K562 (cell line): ENCODE data around the gene EPHA2.

ENCODE experiments used
- CBFB ChIP-seq: sonication (generic); formaldehyde crosslinking; IDR thresholded peaks from 2 replicates; pipeline ENCODE4 v1.4.0; 2020; ENCODE audit warnings: mild to moderate bottlenecking, missing genetic modification reagents
- EP300 ChIP-seq: IDR thresholded peaks from 2 replicates; pipeline ENCODE4 v1.6.1; 2012; ENCODE audit warnings: low read length, improper control_type of control experiment
- KAT7 ChIP-seq: sonication (generic); formaldehyde crosslinking; IDR thresholded peaks from 2 replicates; pipeline ENCODE4 v1.8.0; 2022; ENCODE audit warnings: missing genetic modification reagents, mild to moderate bottlenecking, borderline replicate concordance
- NR3C1 ChIP-seq: sonication (generic); formaldehyde crosslinking; IDR thresholded peaks from 2 replicates; pipeline ENCODE4 v1.8.1; 2022; ENCODE audit warnings: missing genetic modification reagents
- POLR2AphosphoS2 ChIP-seq: IDR thresholded peaks from 2 replicates; pipeline ENCODE4 v1.6.1; 2012; ENCODE audit warnings: low read length, improper control_type of control experiment
- PTRF ChIP-seq: fragments of 450-650 bp; IDR thresholded peaks from 2 replicates; pipeline ENCODE4 v1.6.1; 2016; ENCODE audit warnings: mild to moderate bottlenecking, missing genetic modification characterization, missing compliant biosample characterization
- REST ChIP-seq, 2 experiments: fragments of 450-650 bp; formaldehyde crosslinking in 1 of 2; IDR thresholded peaks; 2 replicates each; pipeline versions ENCODE4 v1.4.0 to v1.6.1; 2014 to 2020; ENCODE audit warnings: mild to moderate bottlenecking in 2 of 2, borderline replicate concordance in 1 of 2, low read depth in 1 of 2
- SIN3A ChIP-seq, 2 experiments: fragments of 150-350 bp in 1 of 2; IDR thresholded peaks; 2 replicates each; pipeline ENCODE4 v1.6.1; 2011 to 2016; ENCODE audit warnings: borderline replicate concordance in 2 of 2, low read depth in 2 of 2, low read length in 2 of 2, mild to moderate bottlenecking in 2 of 2, moderate library complexity in 2 of 2; ENCODE audit not compliant: control insufficient read depth in 1 of 2
- TARDBP ChIP-seq: fragments of 450-650 bp; IDR thresholded peaks from 2 replicates; pipeline ENCODE4 v1.6.1; 2016
- TCF3 ChIP-seq: sonication (generic); formaldehyde crosslinking; IDR thresholded peaks from 2 replicates; pipeline ENCODE4 v1.4.0; 2020; ENCODE audit warnings: mild to moderate bottlenecking, missing genetic modification reagents
- YY1 ChIP-seq, 3 experiments: IDR thresholded peaks; 2 replicates each; pipeline ENCODE4 v1.6.1; 2011; ENCODE audit warnings: low read length in 2 of 3, mild to moderate bottlenecking in 2 of 3, moderate library complexity in 2 of 3, borderline replicate concordance in 1 of 3, control low read depth in 1 of 3, low read depth in 1 of 3; ENCODE audit not compliant: insufficient read depth in 3 of 3, insufficient replicate concordance in 2 of 3, control insufficient read depth in 1 of 3, insufficient read length in 1 of 3; ENCODE audit errors: extremely low read depth in 1 of 3
- ZNF239 ChIP-seq: fragments of 250-450 bp; sonication (Bioruptor Pico); IDR thresholded peaks from 2 replicates; pipeline ENCODE4 v1.4.0; 2020; ENCODE audit warnings: mild to moderate bottlenecking
- TF ChIP-seq, protein P1 (sequence below): sonication (generic); formaldehyde crosslinking; IDR thresholded peaks from 2 replicates; pipeline ENCODE4 v1.8.1; 2023; ENCODE audit warnings: mild to moderate bottlenecking, missing genetic modification reagents
- TF ChIP-seq, protein P2 (sequence below), 3 experiments: IDR thresholded peaks in 2 of 3; conservative IDR thresholded peaks in 1 of 3; 2 replicates each; pipeline ENCODE4 v1.5.1; 2011 to 2012; ENCODE audit warnings: low read length in 3 of 3, mild to moderate bottlenecking in 3 of 3, control low read depth in 2 of 3, improper control_type of control experiment in 1 of 3, inconsistent platforms in 1 of 3, low read depth in 1 of 3, mixed read lengths in 1 of 3, moderate library complexity in 1 of 3; ENCODE audit not compliant: insufficient read depth in 2 of 3

- TF ChIP-seq POLR2AphosphoS2, result no peak
- no peak for TF ChIP-seq TARDBP
- no peak for TF ChIP-seq CBFB
- TF ChIP-seq, protein P1, sequence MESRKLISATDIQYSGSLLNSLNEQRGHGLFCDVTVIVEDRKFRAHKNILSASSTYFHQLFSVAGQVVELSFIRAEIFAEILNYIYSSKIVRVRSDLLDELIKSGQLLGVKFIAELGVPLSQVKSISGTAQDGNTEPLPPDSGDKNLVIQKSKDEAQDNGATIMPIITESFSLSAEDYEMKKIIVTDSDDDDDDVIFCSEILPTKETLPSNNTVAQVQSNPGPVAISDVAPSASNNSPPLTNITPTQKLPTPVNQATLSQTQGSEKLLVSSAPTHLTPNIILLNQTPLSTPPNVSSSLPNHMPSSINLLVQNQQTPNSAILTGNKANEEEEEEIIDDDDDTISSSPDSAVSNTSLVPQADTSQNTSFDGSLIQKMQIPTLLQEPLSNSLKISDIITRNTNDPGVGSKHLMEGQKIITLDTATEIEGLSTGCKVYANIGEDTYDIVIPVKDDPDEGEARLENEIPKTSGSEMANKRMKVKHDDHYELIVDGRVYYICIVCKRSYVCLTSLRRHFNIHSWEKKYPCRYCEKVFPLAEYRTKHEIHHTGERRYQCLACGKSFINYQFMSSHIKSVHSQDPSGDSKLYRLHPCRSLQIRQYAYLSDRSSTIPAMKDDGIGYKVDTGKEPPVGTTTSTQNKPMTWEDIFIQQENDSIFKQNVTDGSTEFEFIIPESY (CRISPR knock-in tag), result no peak
- TF ChIP-seq YY1 (IDR thresholded peaks at IDR 0.05; ENCODE audit: borderline replicate concordance in 1 of 3, control insufficient read depth in 1 of 3, extremely low read depth in 1 of 3, insufficient read depth in 3 of 3, insufficient read length in 1 of 3, insufficient replicate concordance in 2 of 3, low read depth in 1 of 3, low read length in 2 of 3), result no peak
- no peak for TF ChIP-seq SIN3A (IDR thresholded peaks at IDR 0.05; ENCODE audit: borderline replicate concordance in 2 of 2, control insufficient read depth in 1 of 2, low read depth in 2 of 2, low read length in 2 of 2)
- no peak for TF ChIP-seq ZNF239 (CRISPR knock-in tag)
- TF ChIP-seq PTRF (tag), result no peak
- no peak for TF ChIP-seq EP300
- TF ChIP-seq REST (IDR thresholded peaks at IDR 0.05; ENCODE audit: borderline replicate concordance), result no peak
- TF ChIP-seq REST (CRISPR knock-in tag; IDR thresholded peaks at IDR 0.05; ENCODE audit: low read depth), result no peak
- TF ChIP-seq NR3C1 (CRISPR knock-in tag), result no peak
- no peak for TF ChIP-seq KAT7 (CRISPR knock-in tag)
- TF ChIP-seq TCF3 (CRISPR knock-in tag), result no peak
- TF ChIP-seq, protein P2, sequence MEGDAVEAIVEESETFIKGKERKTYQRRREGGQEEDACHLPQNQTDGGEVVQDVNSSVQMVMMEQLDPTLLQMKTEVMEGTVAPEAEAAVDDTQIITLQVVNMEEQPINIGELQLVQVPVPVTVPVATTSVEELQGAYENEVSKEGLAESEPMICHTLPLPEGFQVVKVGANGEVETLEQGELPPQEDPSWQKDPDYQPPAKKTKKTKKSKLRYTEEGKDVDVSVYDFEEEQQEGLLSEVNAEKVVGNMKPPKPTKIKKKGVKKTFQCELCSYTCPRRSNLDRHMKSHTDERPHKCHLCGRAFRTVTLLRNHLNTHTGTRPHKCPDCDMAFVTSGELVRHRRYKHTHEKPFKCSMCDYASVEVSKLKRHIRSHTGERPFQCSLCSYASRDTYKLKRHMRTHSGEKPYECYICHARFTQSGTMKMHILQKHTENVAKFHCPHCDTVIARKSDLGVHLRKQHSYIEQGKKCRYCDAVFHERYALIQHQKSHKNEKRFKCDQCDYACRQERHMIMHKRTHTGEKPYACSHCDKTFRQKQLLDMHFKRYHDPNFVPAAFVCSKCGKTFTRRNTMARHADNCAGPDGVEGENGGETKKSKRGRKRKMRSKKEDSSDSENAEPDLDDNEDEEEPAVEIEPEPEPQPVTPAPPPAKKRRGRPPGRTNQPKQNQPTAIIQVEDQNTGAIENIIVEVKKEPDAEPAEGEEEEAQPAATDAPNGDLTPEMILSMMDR (IDR thresholded peaks at IDR 0.05 in 2 of 3, conservative IDR thresholded peaks at IDR 0.05 in 1 of 3; ENCODE audit: insufficient read depth in 2 of 3, low read depth in 1 of 3, low read length in 3 of 3), result no peak
These were observed 25.0 kb downstream of the EPHA2 start for GRCh38 chr1:16130827-16131226.
